Left ventricle myocardium inferior (tissue), 1 donor: Measurements from ENCODE around the gene PVALEF. TPM values are rescaled to one million over a fixed set of nuclear protein-coding genes. Genes with fewer than 3 reads are reported as not detected.

ENCODE experiments used
- DNase-seq: peaks from one replicate; pipeline ENCODE4 v3.0.0-alpha.2; 2020
- H3K27ac ChIP-seq: fragments of 200-600 bp; replicated peaks from 2 replicates; pipeline ENCODE4 v1.8.0; 2021
- H3K27me3 ChIP-seq: fragments of 200-600 bp; 2 replicates; pipeline ENCODE4 v1.8.0; 2021; ENCODE audit warnings: low read depth
- H3K36me3 ChIP-seq: fragments of 200-600 bp; 2 replicates; pipeline ENCODE4 v1.8.0; 2021
- H3K4me1 ChIP-seq: fragments of 200-600 bp; 2 replicates; pipeline ENCODE4 v1.8.0; 2021
- H3K4me3 ChIP-seq: fragments of 200-600 bp; 2 replicates; pipeline ENCODE4 v1.8.0; 2021; ENCODE audit warnings: mild to moderate bottlenecking, moderate library complexity
- H3K9me3 ChIP-seq: fragments of 200-600 bp; replicated peaks from 2 replicates; pipeline ENCODE4 v1.8.0; 2021
- intact Hi-C: fragments of 100-400 bp; cut with micrococcal nuclease; formaldehyde crosslinking; loops from one replicate; pipeline ENCODE4 v1.11.0; 2022
- total RNA-seq: library from RNA; stranded (reverse); fragmentation: NEBNext Ultra II Directional; extraction: Animal tissue kit (Norgen Biotek cat#: 25700); gene quantifications from one replicate; pipeline ENCODE4 v1.2.1, GENCODE V29; 2021
- TF ChIP-seq, protein P1 (sequence below): fragments of 200-600 bp; IDR thresholded peaks from 2 replicates; pipeline ENCODE4 v1.8.0; 2021; ENCODE audit warnings: antibody characterized with exemption, mild to moderate bottlenecking, borderline replicate concordance
- donor health status: DM: no; HTN: yes; CAD: no; lungs with severe emphysema.

PVALEF gene
- total RNA-seq, 1 donor from 2014 or later = not detected

DNA sequence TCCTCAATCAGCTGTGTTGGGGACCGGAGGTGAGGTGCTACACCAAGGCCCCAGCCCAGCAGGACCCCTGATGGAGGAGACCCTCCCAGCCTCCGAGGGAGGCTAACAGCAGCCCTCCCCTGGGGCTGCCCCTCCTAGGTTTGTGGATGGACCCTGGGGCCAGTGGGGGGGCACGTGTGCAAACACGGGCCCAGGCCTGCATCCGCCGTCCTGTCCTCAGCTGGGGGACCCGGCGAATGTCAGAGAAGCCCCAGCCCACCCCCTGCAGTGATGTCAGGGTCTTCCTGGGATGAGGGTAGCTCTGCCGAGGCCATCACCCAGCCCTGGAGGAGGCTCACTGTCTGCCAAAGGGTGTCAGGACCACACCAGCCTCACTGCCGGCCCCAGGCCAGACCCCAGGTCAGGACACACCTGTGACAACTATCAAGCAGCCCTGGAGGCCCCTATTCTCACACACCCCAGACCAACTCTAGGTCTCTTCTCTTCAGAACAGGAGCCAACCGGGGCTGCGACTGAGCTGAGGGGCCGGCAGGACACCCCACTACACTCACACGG lies 30.7 kb downstream of the PVALEF start:
- H3K9me3 ChIP-seq = no peaks in the 10 kb centered on the region
- H3K27ac ChIP-seq = peak overlapping the region; percentile 89
- TF ChIP-seq, protein P1, sequence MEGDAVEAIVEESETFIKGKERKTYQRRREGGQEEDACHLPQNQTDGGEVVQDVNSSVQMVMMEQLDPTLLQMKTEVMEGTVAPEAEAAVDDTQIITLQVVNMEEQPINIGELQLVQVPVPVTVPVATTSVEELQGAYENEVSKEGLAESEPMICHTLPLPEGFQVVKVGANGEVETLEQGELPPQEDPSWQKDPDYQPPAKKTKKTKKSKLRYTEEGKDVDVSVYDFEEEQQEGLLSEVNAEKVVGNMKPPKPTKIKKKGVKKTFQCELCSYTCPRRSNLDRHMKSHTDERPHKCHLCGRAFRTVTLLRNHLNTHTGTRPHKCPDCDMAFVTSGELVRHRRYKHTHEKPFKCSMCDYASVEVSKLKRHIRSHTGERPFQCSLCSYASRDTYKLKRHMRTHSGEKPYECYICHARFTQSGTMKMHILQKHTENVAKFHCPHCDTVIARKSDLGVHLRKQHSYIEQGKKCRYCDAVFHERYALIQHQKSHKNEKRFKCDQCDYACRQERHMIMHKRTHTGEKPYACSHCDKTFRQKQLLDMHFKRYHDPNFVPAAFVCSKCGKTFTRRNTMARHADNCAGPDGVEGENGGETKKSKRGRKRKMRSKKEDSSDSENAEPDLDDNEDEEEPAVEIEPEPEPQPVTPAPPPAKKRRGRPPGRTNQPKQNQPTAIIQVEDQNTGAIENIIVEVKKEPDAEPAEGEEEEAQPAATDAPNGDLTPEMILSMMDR = no peak
- H3K4me3 ChIP-seq = no peak overlapping the region
- no peak for DNase-seq
- intact Hi-C loops = no loop called here
- no peaks in the 10 kb centered on the region for H3K27me3 ChIP-seq
- H3K36me3 ChIP-seq = peaks cover 18% of the 10 kb centered on the region
- peaks cover 51% of the 10 kb centered on the region for H3K4me1 ChIP-seq

DNA sequence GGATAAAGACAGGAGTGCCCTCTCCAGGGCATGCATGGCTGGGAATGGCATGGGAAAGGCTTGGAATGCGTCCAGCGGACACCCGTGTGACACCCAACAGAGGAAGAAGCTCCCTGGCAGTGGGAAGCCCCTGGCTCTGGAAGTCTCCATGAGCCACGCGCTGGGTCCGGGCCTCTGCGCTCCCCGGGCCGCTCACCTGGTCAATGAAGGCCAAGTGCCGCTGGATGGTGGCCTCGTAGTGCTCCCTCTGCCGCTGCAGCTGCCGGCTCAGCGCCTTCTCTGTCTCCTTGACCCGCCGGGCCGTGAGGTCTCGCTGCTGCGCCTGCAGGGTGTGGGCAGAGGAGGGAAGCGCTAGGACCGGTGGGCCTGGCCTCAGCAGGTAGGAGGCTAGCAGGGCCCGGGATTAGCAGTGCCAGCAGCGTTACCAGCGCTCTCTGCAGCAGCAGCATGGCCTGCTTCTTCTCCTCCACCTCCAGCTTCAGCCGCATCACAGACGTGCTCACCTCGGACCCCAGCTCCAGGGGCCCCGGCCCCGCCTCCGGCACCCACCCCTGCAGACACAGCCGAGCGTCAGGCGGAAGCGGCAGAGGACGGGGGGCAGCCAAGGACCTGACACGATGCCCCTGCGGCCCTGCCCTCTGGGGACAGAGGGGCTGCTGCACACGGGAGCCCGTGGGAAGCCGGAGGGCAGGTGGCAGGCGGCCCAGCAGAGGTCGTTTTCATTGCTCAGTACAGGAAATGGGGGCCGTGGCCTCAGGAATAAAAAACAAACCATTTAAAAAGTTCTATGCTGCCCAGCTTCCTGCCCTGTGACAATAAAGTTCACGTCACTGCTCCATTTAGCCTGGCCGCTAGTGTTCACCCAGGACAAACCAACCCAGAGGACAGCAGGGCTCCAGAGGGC lies 31.4 kb downstream of the PVALEF start:
- intact Hi-C loops = no loop called here
- peaks cover 51% of the 10 kb centered on the region for H3K4me1 ChIP-seq
- H3K27me3 ChIP-seq = no peaks in the 10 kb centered on the region
- peak overlapping the region; percentile 48 for H3K4me3 ChIP-seq
- H3K36me3 ChIP-seq = peaks cover 18% of the 10 kb centered on the region
- DNase-seq = no peak
- H3K9me3 ChIP-seq = no peaks in the 10 kb centered on the region
- peak overlapping the region; percentile 89 for H3K27ac ChIP-seq
- TF ChIP-seq, protein P1 = no peak

DNA sequence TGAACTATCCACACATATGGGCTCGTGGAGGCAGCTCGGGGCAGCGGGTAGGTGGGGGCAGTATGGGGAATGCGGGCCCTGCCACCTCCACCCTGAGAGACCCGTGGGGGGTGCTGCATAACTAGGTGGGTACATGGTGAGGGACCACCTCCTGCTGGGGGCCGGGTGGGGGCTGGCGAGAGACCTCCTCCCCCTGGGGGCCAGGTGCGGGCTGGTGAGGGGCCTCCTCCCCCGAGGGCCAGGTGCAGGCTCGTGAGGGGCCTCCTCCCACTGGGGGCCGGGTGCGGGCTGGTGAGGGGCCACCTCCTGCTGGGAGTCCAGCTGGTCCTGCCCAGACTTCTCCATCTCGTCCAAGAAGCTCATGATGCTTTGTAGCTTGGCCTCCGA lies 32.1 kb downstream of the PVALEF start:
- TF ChIP-seq, protein P1 = no peak
- Histone ChIP-seq H3K4me1 (peaks cover 51% of the 10 kb centered on the region), H3K9me3 (no peaks in the 10 kb centered on the region), H3K27me3 (no peaks in the 10 kb centered on the region), H3K36me3 (peaks cover 18% of the 10 kb centered on the region), H3K4me3 (peak overlapping the region; percentile 48), H3K27ac (peak overlapping the region; percentile 51)
- DNase-seq = no peak
- intact Hi-C loops = no loop called here

DNA sequence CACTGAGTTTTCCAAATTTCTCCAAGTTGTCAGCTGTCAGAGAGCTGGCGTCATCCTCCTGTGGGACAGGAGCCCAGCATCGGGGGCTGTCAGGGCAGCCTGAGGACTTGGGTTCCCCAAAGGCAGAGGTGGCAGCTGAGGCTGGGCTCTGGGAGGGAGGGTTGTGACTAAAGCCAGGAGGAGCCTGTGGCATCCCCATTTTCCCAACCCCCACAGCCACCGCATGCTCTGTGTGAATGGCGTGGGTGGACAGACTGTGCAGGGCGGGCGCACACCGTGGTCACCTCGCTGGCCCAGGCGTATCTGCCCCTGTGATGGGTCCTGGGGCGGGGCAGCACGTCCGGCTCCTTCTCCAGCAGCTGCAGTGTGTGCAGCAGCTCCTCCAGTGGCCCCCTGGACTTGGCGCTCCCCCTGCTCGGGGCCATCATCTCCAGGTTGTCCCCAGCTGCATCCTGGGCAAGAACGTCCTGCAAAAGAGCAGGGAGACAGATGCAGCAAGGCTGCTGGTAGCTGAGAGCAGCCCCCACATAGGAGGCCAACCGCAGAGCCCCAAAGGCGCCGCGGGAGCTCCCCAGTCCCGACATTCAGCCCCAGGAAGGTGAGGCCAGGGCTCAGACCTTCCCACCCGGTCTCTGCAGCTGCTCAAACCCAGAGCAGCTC lies 32.7 kb downstream of the PVALEF start:
- Histone ChIP-seq H3K4me1 (peaks cover 51% of the 10 kb centered on the region), H3K27me3 (no peaks in the 10 kb centered on the region), H3K4me3 (peak overlapping the region; percentile 48), H3K36me3 (peaks cover 18% of the 10 kb centered on the region), H3K9me3 (no peaks in the 10 kb centered on the region), H3K27ac (no peak overlapping the region)
- intact Hi-C loops = no loop called here
- DNase-seq = no peak
- TF ChIP-seq, protein P1 = no peak

DNA sequence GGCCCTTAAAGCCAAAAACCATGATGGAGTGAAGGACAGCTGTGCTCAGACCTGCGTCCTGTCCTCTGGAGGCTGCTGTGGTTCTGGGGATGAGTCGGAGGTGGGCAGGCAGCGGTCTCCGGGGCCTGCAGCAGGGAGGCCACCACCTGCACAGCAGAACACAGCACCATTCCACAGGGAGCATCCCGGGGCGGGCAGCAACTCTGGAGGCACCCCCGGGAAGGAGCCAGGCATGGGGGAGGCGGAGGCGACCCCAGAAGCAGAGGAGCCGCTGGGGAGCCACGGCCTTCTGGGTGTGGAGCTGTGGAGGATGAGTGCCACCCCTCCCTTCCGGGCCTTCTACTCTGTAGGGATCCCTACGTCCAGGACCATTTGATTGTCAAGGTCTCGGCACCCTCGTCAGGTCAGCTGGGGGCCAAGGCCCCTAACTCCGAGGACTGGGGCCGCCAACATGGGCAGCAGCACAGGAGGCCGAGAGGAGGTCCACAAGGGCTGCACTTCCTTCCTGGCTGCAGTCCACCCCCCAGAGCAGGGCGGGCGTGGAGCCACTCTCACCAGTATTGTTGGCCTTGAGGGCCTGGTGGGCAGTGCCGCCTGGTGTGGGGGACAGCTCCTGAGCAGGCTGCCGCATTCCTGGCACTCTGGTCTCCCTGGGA lies 33.6 kb downstream of the PVALEF start:
- TF ChIP-seq, protein P1 = no peak
- H3K27ac ChIP-seq = no peak overlapping the region
- H3K27me3 ChIP-seq = no peaks in the 10 kb centered on the region
- no peaks in the 10 kb centered on the region for H3K9me3 ChIP-seq
- intact Hi-C loops = no loop called here
- no peak for DNase-seq
- no peak overlapping the region for H3K4me3 ChIP-seq
- H3K36me3 ChIP-seq = peaks cover 18% of the 10 kb centered on the region
- H3K4me1 ChIP-seq = peaks cover 49% of the 10 kb centered on the region
